ENCODE data around the gene MLLT6. TPM values are rescaled to one million over a fixed set of nuclear protein-coding genes. Genes with fewer than 3 reads are reported as not detected.

Gene MLLT6
- total and polyA plus RNA-seq, 10 of the 15 experiments (the other 5 are each of a cell fraction or from before 2014, with no cell fraction given): 4.8 to 105 (median 36.3) TPM

DNA sequence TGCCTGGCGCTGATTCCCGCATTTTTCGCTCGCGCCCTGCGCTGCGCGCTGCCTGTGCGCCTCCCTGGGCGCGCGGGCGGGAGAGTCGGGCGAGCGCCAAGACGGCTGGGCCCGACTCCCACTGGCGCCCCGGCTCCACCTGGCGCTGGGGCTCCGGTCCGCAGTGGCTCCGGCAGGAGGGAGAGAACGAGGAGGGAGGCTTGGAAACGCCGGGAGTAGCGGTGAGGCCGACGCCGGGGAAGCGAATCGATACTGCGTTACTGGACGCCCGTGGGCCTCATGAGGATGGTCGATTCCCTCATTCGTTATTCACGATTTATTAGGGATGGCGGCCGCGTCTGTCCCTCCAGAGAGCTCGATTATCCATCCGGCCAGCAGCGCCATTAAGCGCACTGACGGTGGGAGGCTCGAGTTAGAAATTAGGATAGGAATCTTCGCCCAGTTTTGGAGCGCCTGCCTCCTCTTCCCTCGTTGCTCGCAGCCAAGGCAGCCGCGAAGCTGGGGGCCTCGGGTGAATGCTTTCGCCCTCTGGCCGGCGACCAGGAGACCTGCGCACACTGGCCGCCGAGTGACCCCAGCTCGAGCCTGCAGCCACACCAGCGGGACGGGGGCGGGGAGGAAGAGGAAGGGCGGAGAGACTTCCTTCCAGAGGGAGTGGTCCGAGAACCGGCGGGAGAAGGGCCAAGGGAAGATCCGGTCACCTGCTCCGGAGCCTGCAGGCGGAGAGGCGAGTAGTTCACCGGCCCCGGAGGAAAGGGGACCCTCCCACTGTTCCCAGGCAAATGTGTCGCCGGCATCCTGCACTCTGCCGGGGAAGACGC, 44.4 kb downstream of the MLLT6 start:
- CTCF ChIA-PET: interaction anchor here (1.1 kb wide), 1 partner anchor 120 kb away, joined by 4 read pairs; the partner anchor contains the start of gene LASP1
- no peaks in the 10 kb centered on the region for H4K20me1 ChIP-seq (ENCODE audit: control insufficient read depth, insufficient read depth)
- H3K9me3 ChIP-seq (replicated peaks; ENCODE audit: control insufficient read depth, insufficient read depth, low read length): no peaks in the 10 kb centered on the region
- SMC1A ChIA-PET (ENCODE audit: uncharacterized antibody, unreplicated experiment): interaction anchor here (0.9 to 2.6 kb wide), 5 partner anchors 15 to 83 kb away, joined by 3 to 9 read pairs (median 4); partner anchors contain the start of gene MLLT6
- peak overlapping the region; percentile 70 for H3K4me3 ChIP-seq
- peaks cover 45% of the 10 kb centered on the region for H3K79me2 ChIP-seq (ENCODE audit: control insufficient read depth, insufficient read depth, low read length)
- RAD21 ChIA-PET (ENCODE audit: unreplicated experiment): interaction anchor here (0.6 to 0.7 kb wide), 2 partner anchors 146 to 190 kb away, joined by 3 to 4 read pairs; no protein-coding TSS in a partner anchor
- DNase-seq (ENCODE audit: low read depth, low spot score) (no peak), FAIRE-seq (no peak), ATAC-seq (peak; percentile 9)
- H2AFZ ChIP-seq (ENCODE audit: control insufficient read depth, low read depth, low read length): peak overlapping the region; percentile 37; the same call in 1 of the 2 replicates
- peaks cover 30% of the 10 kb centered on the region for H3K4me1 ChIP-seq (ENCODE audit: control insufficient read depth, insufficient read depth, low read length)
- in situ Hi-C loops (cut with MboI) (loop anchor here (10.0 kb wide), 1 partner anchor 405 kb away; the partner anchor contains the start of gene PLXDC1), intact Hi-C loops (cut with micrococcal nuclease; ENCODE audit: unreplicated experiment) (no loop called here)
- peak overlapping the region; percentile 61; the same call in 1 of the 2 replicates for H3K9ac ChIP-seq (ENCODE audit: control insufficient read depth, insufficient read depth, low read length)
- peak overlapping the region; percentile 51 for H3K27ac ChIP-seq (ENCODE audit: control insufficient read depth, insufficient read depth)
- POLR2A ChIA-PET: interaction anchor here (0.6 to 0.9 kb wide), 4 partner anchors 20 to 1186 kb away, joined by 3 to 5 read pairs (median 4); no protein-coding TSS in a partner anchor
- H3K4me2 ChIP-seq (ENCODE audit: control insufficient read depth, insufficient read depth): peak overlapping the region; percentile 96
- H3K27me3 ChIP-seq (replicated peaks in 1 of 2; ENCODE audit: control insufficient read depth in 2 of 2, insufficient read depth in 2 of 2, low read length in 1 of 2): no peaks in the 10 kb centered on the region; a peak in 1 of 4 replicates
- no peaks in the 10 kb centered on the region; a peak in 2 of 4 replicates for H3K36me3 ChIP-seq (ENCODE audit: control insufficient read depth in 2 of 2, insufficient read depth in 2 of 2, low read length in 1 of 2)
- BruUV-seq (replicated peaks): TSS peak; percentile 72
- 9% methylated on average over 72 of the region's 79 CpGs for WGBS (ENCODE audit: insufficient coverage, insufficient replicate concordance, low lambda C conversion rate, missing lambda C conversion rate)
- no peak for TF ChIP-seq NFIC (IDR thresholded peaks at IDR 0.05; ENCODE audit: low read depth, low read length)
- no peak for TF ChIP-seq TAF1 (IDR thresholded peaks at IDR 0.05; ENCODE audit: borderline replicate concordance, low read depth, low read length)
- no peak for TF ChIP-seq NFYA (IDR thresholded peaks at IDR 0.05; ENCODE audit: borderline replicate concordance, low read depth, low read length)
- TF ChIP-seq, protein P1, sequence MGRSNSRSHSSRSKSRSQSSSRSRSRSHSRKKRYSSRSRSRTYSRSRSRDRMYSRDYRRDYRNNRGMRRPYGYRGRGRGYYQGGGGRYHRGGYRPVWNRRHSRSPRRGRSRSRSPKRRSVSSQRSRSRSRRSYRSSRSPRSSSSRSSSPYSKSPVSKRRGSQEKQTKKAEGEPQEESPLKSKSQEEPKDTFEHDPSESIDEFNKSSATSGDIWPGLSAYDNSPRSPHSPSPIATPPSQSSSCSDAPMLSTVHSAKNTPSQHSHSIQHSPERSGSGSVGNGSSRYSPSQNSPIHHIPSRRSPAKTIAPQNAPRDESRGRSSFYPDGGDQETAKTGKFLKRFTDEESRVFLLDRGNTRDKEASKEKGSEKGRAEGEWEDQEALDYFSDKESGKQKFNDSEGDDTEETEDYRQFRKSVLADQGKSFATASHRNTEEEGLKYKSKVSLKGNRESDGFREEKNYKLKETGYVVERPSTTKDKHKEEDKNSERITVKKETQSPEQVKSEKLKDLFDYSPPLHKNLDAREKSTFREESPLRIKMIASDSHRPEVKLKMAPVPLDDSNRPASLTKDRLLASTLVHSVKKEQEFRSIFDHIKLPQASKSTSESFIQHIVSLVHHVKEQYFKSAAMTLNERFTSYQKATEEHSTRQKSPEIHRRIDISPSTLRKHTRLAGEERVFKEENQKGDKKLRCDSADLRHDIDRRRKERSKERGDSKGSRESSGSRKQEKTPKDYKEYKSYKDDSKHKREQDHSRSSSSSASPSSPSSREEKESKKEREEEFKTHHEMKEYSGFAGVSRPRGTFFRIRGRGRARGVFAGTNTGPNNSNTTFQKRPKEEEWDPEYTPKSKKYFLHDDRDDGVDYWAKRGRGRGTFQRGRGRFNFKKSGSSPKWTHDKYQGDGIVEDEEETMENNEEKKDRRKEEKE (IDR thresholded peaks at IDR 0.05): no peak
- TF ChIP-seq RFX5 (IDR thresholded peaks at IDR 0.05; ENCODE audit: low read depth, low read length): no peak
- TF ChIP-seq, protein P2, sequence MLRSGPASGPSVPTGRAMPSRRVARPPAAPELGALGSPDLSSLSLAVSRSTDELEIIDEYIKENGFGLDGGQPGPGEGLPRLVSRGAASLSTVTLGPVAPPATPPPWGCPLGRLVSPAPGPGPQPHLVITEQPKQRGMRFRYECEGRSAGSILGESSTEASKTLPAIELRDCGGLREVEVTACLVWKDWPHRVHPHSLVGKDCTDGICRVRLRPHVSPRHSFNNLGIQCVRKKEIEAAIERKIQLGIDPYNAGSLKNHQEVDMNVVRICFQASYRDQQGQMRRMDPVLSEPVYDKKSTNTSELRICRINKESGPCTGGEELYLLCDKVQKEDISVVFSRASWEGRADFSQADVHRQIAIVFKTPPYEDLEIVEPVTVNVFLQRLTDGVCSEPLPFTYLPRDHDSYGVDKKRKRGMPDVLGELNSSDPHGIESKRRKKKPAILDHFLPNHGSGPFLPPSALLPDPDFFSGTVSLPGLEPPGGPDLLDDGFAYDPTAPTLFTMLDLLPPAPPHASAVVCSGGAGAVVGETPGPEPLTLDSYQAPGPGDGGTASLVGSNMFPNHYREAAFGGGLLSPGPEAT (IDR thresholded peaks at IDR 0.05; ENCODE audit: low read depth): peak; percentile 56
- no peak for TF ChIP-seq SREBF1 (IDR thresholded peaks at IDR 0.05; ENCODE audit: low read length)
- 0 out of 2 replicates have a peak, but pooled peaks have one; percentile 29 for TF ChIP-seq SIN3A (IDR thresholded peaks at IDR 0.05; ENCODE audit: low read depth, low read length)
- TF ChIP-seq, protein P3, sequence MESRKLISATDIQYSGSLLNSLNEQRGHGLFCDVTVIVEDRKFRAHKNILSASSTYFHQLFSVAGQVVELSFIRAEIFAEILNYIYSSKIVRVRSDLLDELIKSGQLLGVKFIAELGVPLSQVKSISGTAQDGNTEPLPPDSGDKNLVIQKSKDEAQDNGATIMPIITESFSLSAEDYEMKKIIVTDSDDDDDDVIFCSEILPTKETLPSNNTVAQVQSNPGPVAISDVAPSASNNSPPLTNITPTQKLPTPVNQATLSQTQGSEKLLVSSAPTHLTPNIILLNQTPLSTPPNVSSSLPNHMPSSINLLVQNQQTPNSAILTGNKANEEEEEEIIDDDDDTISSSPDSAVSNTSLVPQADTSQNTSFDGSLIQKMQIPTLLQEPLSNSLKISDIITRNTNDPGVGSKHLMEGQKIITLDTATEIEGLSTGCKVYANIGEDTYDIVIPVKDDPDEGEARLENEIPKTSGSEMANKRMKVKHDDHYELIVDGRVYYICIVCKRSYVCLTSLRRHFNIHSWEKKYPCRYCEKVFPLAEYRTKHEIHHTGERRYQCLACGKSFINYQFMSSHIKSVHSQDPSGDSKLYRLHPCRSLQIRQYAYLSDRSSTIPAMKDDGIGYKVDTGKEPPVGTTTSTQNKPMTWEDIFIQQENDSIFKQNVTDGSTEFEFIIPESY (IDR thresholded peaks at IDR 0.05): no peak
- no peak for TF ChIP-seq CHD1 (IDR thresholded peaks at IDR 0.05; ENCODE audit: low read depth, low read length)
- TF ChIP-seq RAD51 (IDR thresholded peaks at IDR 0.05): peak; percentile 29; the same call in 1 of the 2 replicates
- no peak for TF ChIP-seq EP300 (IDR thresholded peaks at IDR 0.05; ENCODE audit: borderline replicate concordance in 1 of 2, control insufficient read depth in 1 of 2, low read depth in 2 of 2, low read length in 2 of 2)
- TF ChIP-seq IKZF2 (IDR thresholded peaks at IDR 0.05): peak; percentile 60 to 68; a peak in 3 of 4 replicates
- peak; percentile 30; the same call in 1 of the 2 replicates for TF ChIP-seq MXI1 (IDR thresholded peaks at IDR 0.05; ENCODE audit: low read depth, low read length)
- no peak for TF ChIP-seq MTA3 (IDR thresholded peaks at IDR 0.05; ENCODE audit: borderline replicate concordance, low read length)
